GM18507 (cell line): ENCODE measurements around the gene PSMC2.

Source experiments
- DNase-seq: peaks from one replicate; pipeline ENCODE4 v3.0.0; 2011; ENCODE audit warnings: low read depth; ENCODE audit not compliant: insufficient read length; ENCODE audit errors: extremely low spot score
- FAIRE-seq: peaks from 2 replicates; lab custom pipeline; 2011; peaks lifted over from hg19 to GRCh38; lab: Jason Lieb, UNC

Gene PSMC2

GRCh38 chr7:103418241-103418640, 70.8 kb downstream of the PSMC2 start:
- no peak for DNase-seq
- no peak for FAIRE-seq
